Inflammatory macrophage treated with lipopolysaccharide for 4 hours (primary cell): ENCODE results near the gene TMEM218.
"Not testable (repeated sequence)": the region's sequence is repeated elsewhere in the genome, so short reads cannot be mapped to it uniquely, and the experiment has no call there.

Source experiments
- DNase-seq: peaks from one replicate; pipeline ENCODE4 v3.0.0-alpha.2; 2020

Gene TMEM218

DNA sequence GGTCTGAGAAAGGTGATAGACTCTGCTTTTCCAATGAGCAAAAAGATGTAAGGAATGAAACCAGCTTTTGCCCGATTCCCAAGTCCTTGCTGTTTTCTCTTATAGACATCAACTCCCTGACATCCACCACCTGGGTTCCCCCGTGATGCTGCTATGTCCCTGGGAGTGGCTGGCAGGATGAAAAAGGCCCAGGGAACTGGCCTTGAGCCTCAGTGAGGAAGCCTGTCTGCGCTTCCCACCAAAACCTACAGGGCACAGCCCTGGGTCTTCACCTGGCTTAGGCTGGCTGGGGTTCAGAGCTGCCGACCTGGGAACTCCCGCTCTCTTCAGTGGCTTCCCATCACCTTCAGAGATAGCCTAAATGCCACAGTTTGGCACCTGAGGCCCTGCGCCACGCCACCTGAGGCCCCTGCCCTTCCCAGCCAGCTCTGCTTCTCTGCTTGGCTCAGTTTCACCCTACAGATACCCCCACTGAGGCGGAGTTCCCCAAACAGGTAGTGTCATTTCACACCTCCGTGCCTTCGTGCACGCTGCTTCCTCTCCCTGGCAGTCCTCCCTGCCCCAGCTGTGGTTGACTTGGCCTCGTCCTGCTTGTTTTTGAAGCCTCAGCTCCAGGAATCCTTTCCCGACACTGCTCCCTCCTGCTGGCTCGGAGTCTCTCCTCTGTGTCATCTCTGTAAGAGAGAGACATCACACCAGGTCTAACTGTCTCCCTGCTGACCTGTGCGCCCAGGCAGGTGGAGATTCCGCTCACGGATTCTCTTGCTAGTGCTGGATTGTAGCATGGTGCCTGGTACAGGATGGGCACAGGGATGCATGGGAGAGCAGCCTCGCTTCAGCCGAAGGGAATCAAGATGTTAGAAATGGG lies 37.6 kb downstream of the TMEM218 start:
- DNase-seq: no peak

- no peak for DNase-seq
These were observed 38.4 kb downstream of the TMEM218 start for GRCh38 chr11:125072961-125073590.

DNA sequence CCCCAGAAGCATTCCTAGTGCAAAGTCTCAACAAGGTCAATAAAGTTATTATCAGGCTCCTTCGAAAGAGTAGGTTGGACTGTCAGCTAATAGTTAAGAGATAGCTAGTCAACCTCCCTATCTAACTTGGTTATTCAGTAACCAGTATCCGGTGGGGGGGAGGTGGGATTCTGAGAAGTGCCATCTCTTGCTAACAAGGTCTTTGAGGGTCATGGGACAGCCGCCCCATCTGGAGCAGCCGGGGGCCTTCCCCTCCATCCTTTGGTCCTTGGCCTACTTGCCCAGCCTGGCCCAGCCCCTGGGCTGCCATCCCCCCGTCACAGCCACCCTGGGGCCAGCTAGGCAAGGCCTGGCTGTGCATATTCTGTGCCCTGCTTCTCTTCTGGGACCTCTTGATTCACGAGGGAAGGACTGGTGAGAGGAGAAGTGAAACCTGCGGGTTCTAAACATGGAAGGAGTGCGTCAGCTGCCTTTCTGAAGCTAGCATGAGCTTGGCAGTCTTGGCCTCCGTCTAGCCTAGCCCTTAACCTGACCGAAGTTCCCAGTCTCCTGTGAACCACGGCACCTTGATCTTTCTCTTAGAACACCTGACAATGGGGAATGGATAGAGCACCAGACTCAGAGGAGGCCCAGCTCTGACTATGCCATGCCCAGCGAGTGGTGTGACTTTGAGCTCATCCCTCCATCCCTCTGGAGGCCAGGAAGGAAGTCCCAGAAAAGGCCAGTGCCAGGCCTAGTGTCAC lies 39.0 kb downstream of the TMEM218 start:
- DNase-seq: peak; percentile 93

DNA sequence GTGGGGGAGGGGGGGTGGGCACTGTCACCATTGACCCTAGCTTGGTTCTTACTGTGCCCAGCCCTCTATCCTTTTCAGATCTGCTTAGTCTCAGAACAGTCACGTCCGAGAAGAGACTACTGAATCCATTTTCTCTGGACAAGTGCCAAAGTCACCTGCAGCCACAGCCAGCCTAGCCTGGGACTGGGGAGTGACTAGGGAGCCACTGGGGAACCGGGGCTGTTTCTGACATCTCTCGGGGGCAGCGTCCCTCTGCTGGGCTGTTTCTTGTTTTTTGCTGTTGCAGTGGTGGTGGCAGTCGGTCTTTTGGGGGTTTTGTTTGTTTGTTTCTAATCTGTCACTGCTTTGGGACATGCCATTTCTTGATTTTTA lies 39.6 kb downstream of the TMEM218 start:
- DNase-seq: no peak

GRCh38 chr11:125071435-125071834 lies 40.0 kb downstream of the TMEM218 start:
- peak; percentile 52 for DNase-seq

DNA sequence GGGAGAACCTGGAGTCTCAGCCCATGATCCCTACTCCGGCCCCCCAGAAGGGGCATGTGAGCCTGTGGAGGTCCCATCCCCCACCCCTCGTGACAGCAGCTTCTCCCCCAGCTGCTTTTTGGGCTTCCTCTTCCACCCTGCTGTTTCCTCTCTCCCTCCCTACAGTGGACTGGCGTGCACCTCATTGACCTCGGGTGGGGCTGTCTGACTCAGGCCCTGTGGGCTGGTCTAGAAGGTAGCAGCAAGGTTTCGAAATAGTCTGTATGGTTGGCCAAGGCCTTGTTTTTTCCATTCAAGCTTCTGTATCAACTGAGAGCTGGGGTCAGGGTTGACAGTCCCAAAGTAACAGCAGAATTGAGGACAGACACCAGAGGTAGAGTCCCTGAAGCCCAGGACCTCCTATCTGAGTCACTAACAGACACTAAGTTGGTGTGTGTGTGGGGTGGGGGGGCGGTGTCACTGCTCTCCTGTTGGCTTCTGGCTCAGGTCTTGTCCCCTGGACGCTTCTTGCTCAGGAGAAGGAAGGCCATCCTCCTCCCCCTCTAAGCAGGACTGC lies 40.6 kb downstream of the TMEM218 start:
- DNase-seq: peak; percentile 95

DNA sequence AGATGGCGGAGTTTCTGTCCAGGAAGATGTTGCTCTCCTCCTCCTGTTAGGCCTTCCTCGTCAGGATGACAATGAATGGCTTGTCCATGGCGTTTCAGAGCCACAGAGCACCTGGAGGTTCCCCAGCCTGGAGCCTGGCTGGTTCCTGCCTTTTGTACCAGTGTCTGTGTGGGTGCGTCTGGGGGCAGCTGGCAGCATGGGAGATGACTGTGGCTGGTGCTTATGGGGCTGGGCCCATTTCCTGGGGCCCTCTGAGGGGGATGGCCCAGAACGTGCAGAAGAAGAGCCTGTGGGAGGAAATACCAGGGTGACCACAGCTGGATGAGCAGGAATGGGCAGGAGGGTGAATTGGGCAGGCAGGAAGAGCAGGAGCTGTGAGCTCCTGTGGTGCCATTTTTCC lies 41.6 kb downstream of the TMEM218 start:
- no peak for DNase-seq

GRCh38 chr11:125069008-125069407 lies 42.4 kb downstream of the TMEM218 start:
- peak; percentile 40 for DNase-seq

- DNase-seq: no peak
These were observed 43.1 kb downstream of the TMEM218 start for GRCh38 chr11:125068368-125068767.

- no peak for DNase-seq
These were observed 47.4 kb downstream of the TMEM218 start for GRCh38 chr11:125064070-125064469.

GRCh38 chr11:125063429-125064043 lies 47.9 kb downstream of the TMEM218 start:
- peak; percentile 14 for DNase-seq

DNA sequence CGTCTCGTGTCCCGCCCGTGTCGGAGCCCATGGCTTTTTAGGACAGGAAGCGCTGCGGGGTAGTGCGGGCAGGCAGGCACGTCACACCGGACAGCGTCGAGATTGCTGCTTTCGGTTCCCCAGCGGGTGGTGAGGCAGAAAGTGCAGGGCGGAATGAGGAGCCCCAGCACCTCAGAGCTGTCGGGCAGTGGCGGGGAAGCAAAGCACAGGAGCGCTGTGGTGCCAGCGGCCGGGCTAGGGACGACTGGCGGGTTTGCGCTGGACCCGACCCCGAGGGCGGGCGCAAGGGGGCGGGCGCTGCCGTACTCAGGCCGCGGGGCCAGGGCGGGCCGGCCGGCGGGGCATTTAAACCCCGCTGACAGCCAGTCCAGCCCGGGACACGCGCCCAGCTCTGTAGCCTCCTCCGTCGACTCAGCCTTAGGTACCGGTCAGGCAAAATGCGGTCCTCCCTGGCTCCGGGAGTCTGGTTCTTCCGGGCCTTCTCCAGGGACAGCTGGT lies 48.4 kb downstream of the TMEM218 start, which contains the start of gene SLC37A2:
SLC37A2 (plus strand) TSS at position 375 of the 498 bp plus-strand sequence; CDS start at position 438, 63 bp downstream.
- DNase-seq: peak; percentile 88

GRCh38 chr11:125062218-125062930 lies 49.1 kb downstream of the TMEM218 start:
- no peak for DNase-seq

DNA sequence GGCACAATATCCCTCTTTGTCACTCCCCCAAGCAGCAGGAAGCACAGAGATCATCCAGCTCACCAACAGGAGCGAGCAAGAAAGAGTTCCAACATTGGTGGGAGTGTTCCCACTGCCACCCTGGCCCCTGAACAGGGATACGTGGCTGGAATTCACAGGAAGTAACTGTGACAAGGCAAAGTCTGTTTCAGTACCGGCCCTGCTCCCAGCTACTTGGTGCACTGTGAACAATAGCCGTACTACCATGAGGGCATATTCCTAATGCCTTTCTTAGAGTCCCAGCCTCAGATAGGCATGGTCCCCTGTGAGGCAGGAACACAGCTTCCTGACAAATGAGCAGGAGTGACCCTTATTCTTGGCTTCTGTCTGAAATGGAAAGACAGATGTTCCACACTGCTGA lies 50.1 kb downstream of the TMEM218 start:
- DNase-seq: no peak

GRCh38 chr11:125057693-125058016 lies 53.8 kb downstream of the TMEM218 start:
- no peak for DNase-seq

DNA sequence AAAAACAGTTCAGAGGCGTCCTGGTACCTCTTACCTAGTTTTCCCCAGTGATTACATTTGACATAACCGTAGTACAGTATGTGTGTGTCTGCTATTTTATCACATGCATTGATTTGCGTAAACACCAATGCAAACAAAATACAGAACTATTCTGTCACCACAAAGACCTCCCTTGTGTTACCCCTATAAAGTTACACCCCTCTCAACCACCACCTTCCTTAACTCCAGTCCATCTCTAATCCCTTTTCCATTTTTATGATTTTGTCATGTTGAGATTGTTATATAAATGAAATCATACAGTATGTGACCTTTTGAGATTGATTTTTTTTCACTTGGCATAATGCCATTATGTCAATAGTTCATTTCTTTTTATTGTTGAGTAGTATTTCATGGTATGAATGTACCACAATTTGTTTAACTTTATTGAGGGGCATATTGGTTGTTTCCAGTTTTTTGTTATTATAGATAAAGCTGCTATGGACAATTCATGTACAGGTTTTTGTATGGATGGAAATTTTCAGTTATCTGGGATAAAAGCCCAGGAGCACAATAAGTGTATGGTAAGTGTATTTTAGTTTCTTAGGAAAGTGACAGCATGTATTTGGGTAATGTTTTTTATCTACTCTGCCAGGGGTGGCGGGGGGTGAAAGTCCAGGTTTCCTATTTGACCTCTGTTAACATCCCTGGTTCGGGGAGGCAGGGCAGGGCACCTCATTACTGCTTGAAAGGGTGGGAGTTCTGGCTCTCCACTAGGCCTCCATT lies 54.3 kb downstream of the TMEM218 start:
- DNase-seq: no peak

- not testable (repeated sequence) for DNase-seq
These were observed 55.3 kb downstream of the TMEM218 start for GRCh38 chr11:125056111-125056510.

DNA sequence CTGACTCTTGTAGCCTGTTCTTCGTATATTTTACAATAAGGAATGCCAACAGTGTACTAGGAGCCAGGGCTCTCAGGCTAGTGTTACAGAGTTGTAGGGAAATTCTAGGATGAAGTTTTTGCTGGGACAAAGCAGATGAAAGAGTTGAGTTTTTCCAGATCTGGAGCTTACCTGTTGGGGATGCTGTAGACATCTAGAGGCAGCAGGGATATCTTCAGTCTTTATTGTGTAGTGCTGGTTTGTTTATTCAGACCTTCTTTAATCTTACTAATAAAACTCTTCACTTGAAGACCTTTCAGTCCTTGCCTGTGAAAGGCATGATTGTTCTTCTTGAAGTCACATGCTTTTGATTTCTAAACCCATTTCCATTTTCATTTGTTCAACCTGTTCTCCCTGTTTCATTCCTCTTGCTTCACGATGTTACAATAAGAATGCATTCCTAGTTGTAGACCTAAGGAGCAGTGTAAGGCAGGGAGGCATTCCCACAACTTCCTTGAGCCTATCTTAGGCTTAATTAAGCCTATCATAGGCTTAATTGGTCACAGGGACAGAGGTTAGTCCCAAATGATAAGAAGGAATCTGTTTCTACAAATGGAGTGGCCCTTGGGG lies 56.2 kb downstream of the TMEM218 start:
- no peak for DNase-seq

DNA sequence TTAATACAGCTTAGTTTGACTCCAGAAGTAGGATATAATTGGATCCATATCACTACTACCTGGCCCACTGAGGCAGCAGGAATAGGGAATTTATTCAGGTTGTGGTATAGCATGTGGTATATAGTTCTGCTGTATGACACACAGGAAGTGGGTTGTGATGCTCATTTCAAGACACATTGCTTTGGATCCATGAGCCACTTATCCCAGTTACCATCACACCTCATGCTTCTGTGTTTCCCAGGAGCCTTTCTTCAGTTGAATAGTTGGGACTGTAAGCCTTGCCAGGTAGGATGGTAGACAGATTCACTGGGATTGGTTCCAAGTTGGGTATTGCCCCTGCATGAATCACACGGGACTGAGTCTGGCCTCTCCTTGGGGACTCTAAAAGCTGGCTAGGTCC lies 58.3 kb downstream of the TMEM218 start:
- no peak for DNase-seq

DNA sequence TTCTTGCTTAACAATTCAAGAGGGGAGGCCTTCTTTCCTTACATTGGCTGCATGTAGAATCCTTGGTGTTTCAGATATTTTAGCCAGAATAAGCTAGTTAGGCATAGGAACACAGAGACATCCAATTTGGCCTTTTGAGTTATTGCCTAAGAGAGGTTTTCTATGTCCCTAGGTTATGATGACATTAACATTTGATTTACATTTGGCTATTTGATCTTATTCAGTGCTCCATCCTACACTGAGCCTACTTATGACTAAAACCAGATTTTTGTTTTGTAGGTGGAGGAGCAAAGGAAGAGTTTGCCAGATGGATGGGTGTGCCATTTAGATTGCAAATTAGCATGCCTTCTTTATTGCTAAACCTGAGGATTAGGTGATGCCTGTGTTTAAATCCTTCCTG lies 59.4 kb downstream of the TMEM218 start:
- no peak for DNase-seq
